GF-D8 (cell line): Measurements from ENCODE around the gene SAA2.
"Not testable (repeated sequence)": the region's sequence is repeated elsewhere in the genome, so short reads cannot be mapped to it uniquely, and the experiment has no call there.

Source experiments
- DNase-seq: peaks from one replicate; lab custom pipeline; 2025; lab: John Stamatoyannopoulos, UW

SAA2 gene

DNA sequence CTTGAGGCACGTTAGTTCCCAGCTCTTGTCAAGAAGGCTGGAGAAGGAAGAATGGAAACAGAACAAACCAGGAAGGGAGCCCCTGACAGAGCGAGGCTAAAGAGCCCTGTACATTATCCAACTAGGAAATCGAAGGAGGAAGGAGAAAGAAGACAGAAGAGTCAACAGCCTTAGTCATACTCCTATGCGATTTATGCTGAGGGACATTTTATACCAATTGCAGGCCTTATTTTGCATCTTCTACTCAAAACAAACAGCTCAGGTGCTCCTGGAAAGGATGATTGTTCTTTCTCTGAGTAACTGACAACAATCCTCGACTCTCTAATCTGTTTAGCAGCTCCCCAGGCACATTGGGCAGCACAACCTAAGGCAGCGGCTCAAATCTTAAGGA, 1.3 kb downstream of the SAA2 start:
- not testable (repeated sequence) for DNase-seq

DNA sequence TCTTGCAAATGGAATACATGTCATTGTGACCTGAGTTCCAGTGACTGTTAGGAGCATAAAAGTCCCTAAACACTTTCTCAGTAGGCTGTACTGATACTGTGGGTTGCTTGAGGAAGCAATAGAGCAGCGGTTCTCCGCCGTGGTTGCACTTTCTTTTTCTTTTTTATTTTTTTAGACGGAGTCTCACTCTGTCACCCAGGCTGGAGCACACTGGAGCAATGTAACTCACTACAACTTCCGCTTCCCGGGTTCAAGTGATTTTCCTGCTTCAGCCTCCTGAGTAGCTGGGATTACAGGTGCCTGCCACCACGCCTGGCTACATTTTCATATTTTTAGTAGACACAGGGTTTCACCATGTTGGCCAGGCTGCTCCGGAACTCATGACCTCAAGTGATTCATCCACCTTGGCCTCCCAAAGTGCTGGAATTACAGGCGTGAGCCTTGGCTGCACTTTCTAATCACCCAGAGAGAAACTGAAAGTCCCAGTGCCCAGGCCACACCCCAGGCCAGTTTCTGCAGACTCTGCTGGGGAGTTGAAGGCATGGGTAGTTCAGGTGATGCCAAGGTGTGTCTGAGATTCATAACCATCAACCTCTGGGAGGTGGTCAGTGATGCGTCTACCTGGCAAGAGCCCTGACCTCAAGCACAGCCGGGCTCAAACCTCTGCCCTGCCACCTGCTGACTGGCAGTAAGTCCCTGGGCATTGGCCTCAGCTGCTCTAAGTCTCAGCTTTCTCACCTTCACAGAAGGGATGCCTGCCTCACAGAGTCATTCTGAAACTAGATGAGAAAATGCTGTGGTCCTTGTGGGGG, 1.9 kb downstream of the SAA2 start:
- not testable (repeated sequence) for DNase-seq

DNA sequence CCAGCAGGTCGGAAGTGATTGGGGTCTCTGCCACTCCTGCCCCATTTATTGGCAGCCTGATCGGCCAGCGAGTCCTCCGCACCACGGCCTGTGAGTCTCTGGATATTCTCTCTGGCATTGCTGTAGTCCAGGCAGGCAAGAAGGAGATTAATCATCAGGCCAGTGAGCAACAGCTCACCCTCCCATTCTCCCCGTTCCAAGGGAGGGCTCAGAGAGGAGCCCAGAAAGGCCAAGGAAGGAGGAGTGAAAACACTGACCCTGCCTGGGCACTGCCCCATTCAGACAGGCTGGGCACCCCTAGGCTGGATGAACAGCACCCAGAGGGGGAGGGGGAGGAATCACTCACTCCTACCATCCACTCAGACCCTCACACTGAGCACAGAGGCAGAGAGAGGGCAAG, 3.1 kb downstream of the SAA2 start:
- no peak for DNase-seq

DNA sequence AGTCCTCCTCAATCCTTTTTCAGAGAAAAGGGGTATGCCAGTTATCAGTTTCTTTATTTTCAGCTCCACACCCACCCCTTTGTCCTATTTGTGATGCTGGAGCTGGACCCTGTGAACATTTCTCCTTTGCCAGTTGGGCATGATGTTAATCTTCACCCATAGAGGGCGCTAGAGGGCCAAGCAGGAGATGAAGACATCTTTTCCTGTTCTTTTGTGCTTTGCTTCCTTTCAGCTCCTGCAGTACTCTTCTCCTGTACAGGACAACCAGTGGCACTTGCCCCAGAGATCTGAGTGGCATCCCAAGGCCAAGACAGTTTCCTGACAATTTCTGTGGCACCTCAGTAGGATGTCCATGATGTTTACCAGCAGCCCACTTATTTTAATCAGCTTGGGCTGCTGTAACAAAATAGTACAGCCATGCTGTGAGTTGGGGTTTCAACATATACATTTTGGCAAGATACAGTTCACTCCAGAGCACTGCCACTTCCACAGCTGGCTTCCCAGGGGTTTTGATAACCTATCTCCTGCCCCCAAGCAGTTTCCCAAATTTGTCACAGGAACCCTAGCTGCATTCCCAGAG, 4.6 kb downstream of the SAA2 start:
- no peak for DNase-seq

DNA sequence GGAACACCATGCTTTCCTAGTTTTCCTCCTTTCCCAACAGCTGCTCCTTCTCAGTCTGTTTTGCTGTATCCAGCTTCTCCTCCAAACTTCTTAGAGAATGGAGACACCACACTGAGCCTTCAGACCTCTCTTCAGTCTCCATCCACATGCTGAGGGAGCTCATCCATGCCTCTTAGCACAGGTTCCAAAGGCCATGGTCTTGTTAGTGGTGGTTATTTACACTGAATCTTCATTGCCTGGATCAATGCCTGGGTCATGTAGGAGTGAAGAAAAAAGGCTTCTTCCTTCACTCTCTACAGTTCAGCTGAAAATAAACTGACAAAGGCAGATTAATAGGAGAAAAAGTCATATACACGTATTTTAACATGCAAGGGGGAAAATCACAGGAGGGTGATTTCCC, 8.8 kb downstream of the SAA2 start:
- DNase-seq, result no peak

DNA sequence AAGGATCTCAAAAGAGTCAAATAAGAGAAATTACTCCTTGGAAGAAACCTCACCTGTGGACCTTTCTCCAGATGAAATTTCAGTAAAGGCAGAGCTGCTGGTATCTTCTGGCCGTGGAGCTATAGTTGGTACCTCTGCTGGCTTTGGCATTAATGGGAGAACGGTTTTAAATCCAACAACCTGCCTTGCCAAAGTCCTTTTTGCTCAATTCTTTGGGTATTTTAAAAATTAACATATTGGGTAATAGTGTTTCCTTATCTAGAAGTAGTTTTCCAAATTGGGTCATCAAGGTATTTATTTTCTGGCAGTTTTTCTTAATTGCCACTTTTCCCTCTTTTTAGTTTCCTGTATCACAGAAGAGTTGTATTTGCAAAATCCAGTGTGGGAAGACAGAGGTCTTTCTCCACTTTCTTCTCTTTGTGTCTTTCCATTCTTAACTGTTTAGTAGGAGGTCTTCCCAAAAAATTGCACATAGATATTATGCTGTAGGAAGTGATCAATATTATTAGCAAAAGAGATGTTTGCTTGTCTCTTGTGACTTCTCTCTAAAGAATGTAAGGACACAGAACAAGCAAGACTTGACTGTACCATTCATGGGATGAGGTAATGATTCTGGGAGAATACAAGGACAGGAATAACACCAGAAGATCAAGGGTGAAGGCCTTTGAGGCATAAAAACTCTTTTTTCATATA, 11.7 kb downstream of the SAA2 start, which contains the start of gene SAA4:
Gene SAA4 (minus strand): TSS at position 139 of the 693 bp plus-strand sequence. CDS start 876 bp downstream, outside the sequence.
- DNase-seq, result no peak

DNA sequence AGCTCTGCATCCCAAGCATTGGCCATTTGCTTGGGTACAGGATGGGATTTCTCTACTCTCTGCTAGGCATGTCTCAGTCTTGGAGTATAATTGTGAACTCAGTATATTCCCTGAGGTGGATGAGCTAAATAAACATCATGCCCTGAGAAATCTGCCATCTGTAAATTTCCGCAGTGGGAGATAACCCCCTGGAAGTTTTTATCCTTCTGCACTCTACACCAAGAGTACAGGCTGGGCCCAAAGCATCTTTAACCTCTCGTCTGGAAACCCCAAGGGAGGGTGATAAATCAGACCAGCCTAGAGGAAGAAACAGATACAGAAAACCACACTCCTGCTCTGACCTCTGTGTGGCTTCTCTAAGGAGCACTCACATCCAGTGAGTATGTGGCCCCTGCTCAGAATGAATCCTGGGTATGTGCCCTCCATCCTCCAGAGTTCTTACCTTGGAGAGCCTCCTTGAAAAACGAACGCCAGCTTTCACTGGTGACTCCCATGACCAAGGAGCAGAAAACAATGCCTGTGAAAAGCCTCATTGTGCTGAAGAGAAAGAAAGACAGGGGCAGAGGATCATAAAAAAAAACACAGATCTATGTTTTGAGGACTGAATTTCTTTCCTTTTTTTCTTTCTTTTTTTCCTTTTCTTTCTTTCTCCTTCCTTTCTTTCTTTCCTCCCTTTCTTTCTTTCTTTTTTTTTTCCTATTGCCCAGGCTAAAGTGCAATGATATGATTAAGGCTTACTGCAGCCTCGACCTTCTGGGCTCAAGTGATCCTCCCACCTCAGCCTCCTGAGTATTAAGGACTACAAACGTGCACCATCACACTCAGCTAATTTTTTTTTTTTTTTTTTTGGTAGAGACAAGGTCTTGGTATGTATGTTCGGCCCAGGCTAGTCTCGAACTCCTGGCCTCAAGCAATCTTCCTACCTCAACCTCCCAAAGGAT, 12.8 kb downstream of the SAA2 start:
- DNase-seq, result no peak

DNA sequence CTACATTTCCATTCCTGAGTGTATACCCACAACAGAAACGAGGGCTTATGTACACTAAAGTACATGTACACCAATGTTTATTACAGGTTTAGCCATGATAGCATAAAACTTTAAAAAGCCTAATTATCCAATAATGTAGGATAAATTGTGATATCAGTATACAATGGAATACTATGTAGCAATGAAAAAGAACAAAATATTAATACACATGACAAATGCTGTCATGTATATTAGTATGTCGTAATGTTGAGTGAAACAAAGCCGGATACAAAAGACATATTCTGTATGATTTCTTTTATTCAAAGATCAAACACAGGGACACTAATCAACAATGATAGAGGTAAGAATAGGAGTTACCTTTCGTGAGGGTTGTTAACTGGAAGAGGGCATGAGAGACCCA, 14.6 kb downstream of the SAA2 start:
- no peak for DNase-seq

DNA sequence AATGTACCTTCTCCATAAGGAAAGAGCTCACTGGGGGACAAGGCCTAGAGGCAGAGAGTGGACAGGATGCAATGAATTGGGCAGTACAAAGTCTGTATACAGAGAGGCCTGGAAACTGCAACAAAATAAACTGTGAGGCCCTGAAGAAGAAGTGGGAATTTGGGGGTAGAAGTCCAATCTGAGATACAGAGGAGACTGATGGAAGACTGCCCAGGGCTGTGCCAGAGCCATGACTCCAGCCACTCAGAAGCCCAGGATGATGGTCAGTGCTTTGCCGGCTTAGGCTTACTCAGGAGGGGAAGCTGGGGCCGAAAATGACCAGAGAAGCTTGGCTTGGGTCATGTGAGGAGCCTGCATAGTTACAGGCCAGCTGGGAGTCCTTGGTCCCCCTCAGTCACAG, 17.6 kb downstream of the SAA2 start:
- DNase-seq, result no peak

DNA sequence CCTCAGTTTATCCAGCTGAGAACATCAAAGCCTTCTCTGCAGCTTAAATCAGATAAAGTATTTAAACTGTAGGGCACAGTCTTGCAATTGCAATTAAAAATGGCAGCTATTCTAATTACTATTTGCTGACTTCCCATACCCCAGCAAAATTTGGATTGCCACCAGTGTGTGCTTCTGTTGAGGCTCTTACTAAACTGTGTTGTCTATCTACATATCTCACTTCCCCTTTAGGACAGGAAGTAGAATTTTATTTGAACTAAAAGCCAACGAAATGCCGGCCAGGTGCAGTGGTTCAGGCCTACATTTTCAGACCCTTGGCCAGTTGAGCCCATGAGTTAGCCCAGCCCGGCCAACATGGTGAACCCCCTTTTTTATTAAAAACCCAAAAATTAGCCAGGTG, 19.0 kb downstream of the SAA2 start:
- DNase-seq, result peak; percentile 51

DNA sequence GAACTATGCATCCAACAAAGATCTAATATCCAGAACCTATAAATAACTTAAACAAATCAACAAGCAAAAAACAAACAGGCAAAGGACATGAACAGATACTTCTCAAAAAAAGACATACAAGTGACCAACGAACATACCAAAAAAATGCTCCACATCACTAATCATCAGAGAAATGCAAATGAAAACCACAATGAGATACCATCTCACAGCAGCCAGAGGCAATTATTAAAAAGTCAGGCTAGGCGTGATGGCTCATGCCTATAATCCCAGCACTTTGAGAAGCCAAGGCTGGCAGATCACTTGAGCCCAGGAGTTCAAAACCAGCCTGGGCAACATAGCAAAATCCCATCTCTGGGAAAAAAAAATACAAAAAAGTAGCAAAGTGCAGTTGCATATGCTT, 22.6 kb downstream of the SAA2 start:
- no peak for DNase-seq

DNA sequence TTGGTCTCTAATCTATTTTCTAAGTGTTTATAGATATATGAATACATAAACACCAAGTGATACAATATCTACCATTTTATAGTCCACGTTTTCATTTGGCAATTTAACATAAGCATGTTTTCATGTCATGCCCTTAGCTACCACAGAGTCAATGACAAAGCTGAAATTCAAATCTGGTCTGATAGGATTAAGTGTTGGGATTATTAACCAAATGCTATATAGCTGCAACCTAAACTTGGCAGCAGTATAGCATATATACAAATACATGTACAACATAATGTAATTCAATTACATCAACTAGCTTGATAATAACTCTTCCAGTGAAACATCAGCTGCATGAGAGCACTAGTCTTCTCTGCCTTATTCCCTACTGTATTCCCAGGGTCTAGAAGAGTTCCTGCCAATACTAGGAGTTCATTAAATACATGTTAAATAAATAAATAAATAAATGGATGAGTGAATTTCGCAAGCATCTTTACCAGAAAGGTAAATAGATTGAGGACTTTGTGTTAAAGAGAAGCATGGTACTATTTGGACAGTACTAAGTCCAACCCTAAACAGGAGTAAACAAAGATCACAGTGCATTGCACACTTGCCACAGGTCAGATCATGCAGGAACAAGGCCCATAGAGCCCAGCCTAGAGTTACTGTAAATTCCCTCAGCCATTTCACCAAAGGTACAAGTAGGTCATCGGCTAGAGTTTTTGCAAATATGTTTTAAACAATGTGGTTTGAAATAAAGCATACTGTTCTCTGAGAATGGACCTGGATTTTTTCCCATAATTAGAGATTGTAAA, 24.7 kb downstream of the SAA2 start:
- DNase-seq, result no peak

DNA sequence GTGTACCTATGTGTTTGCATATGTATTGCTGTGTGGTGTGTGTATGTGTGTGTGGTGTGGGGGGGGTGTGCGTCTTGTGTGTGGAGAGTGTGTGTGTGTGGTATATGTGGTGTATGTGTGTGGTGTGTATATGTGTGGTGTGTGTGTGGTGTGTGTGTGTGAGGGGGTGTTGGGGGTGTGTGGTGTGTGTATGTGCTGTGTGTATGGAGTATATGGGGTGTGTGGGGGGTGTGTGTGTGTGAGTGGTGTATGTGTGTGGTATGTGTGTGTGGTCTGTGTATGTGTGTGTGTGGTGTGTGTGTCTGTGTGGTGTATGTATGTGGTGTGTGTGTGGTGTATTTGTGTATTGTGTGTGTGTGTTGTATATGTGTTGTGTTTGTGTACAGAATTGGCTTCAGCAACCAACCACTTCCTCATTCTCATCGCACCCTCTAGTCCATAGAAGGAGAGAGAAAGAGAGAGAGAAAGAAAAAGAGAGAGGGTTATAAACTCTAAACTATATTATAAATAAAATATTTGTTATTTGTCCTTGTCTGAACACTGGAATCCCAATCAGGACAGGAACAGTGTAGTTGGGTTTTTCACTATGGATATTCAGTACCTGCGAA, 25.6 kb downstream of the SAA2 start:
- no peak for DNase-seq

DNA sequence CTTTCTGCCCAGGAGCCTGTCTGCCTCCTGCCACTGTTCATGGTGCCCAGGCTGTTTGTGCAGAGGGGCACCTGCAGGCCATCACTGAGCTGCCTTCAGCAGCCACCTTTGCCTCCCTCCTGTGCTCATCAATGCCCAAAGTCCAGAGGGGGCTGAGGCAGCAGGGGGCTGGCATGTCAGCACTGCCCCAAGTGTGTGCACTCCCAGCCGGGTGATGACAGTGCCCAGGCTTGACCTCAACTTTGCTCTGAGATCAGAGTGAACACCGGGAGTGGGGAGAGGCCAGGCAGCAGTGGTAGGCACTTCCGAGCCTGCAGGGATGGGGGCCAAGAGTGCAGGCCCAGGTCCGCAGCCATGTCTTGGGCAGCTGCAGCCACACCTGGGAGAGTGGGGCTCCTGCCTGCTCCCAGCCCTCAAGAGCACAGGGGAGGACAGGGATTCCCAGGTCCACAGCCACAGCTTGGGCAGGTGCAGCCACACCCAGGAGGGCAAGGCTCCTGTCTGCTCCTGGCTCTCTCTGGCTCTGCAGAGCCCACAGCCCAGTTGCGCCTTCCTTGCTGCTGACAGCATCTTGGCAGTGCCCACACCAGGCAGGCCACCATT, 27.1 kb downstream of the SAA2 start:
- DNase-seq, result no peak

DNA sequence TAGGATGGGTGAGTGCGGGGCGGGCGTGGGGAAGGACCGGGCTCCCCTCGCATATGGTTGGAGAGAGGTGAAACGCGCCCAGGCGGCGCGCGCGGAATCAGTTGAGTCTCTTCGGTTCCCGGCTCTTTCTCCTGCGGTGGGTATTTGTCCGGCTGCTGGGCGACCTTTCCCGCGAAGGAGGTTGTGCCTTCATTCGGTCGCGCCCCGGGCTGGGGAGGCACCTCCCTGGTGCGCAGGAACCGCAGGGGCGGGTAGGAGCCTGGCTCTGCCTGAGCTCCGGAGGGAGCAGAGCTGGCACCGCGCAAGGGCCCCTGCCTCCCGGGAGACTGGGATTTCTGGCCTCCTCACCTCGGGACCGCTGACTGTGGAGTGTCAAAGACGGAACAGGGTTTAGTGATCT, 39.4 kb downstream of the SAA2 start:
- DNase-seq, result no peak

DNA sequence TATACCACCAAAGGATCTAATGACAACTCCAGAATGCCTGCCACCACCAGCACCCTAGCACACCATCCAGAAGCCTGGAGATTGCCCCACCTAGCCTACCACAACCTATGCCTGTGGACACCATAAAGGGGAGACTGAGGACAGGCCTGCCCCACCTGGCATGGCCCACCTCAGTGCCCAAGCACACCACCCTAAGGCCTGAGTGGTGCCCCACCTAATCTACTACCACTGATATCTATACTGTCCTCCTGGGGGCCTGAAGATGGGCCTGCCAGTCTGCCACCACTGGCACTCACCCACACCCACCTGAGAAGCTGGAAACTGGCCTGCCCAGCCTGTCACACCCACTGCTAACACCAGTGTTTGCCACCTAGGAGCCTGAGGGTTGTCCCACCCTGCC, 43.7 kb downstream of the SAA2 start:
- DNase-seq, result no peak

DNA sequence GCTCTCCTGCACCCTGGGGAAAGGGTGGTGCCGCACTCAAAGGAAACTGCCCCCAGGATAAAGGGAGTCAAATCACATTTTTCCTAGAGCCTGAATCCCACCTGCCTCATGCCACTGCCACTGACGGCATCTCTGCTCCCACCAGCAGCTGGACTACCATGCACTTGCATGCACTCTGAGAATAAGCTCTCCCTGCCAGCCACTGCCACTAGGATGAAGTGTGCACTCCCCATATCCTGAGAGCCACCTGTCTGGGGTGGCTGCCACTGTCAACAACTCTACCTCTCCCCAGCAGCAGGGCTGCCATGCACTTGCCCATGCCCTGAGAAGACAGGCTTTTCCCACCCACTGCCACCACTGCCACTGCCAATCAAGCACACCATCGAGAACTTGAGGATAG, 44.2 kb downstream of the SAA2 start:
- DNase-seq, result no peak

DNA sequence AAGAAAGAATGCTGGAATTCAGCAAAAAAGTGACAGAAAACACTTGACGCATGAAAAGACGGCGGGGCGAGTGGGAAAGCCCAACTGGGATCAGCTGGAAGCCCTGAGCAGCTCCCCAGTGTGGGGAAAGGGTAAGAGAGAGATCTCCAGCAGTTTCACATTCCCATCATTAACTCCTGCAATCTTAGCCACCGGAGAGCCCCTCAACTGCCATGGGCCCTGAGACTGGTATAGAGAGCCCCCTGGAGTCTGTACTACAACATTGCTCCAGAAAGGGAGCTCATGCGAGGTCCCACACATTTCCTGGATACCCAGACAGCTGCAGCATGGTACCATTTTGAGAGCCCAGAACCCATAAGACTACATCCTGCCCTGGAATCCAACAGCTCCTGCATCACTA, 44.7 kb downstream of the SAA2 start:
- DNase-seq, result no peak

DNA sequence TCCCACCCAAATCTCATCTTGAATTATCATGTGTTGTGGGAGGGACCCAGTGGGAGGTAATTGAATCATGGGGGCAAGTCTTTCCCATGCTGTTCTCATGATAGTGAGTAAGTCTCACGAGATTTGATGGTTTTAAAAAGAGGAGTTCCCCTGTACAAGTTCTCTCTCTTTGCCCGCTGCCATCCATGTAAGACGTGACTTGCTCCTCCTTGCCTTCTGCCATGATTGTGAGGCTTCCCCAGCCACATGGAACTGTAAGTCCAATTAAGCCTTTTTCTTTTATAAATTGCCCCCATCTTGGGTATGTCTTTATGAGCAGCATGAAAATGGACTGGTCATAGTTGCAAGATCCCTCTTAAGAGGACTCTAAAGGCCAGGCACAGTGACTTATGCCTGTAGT, 50.7 kb downstream of the SAA2 start:
- not testable (repeated sequence) for DNase-seq

DNA sequence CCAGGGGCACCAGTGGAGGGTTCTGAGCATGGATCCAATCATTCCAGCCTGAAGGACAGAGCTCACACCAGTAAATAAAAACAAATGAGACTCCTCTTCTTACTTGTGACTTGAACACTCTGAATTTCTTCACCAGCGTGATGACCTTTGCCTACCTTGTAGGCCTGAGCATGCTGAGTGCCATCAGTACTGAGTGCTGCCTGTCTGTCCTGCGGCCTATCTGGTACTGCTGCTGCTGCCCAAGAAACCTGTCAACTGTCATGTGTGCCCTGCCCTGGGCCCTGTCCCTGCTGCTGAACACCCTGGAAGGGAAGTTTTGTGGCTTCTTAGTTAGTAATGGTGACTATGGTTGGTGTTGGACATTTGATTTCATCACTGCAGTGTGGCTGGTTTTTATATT, 51.9 kb downstream of the SAA2 start:
- no peak for DNase-seq
